HG02943 (cell line): ENCODE data around the gene MLXIPL.
"Not testable (repeated sequence)": the region's sequence is repeated elsewhere in the genome, so short reads cannot be mapped to it uniquely, and the experiment has no call there.

Experiments
- ATAC-seq: cut with Tn5 transposase; IDR thresholded peaks from one replicate; pipeline ENCODE4 v1.9.1; 2021; ENCODE audit warnings: mild to moderate bottlenecking, low read depth, moderate library complexity; ENCODE audit not compliant: unreplicated experiment

The MLXIPL gene

DNA sequence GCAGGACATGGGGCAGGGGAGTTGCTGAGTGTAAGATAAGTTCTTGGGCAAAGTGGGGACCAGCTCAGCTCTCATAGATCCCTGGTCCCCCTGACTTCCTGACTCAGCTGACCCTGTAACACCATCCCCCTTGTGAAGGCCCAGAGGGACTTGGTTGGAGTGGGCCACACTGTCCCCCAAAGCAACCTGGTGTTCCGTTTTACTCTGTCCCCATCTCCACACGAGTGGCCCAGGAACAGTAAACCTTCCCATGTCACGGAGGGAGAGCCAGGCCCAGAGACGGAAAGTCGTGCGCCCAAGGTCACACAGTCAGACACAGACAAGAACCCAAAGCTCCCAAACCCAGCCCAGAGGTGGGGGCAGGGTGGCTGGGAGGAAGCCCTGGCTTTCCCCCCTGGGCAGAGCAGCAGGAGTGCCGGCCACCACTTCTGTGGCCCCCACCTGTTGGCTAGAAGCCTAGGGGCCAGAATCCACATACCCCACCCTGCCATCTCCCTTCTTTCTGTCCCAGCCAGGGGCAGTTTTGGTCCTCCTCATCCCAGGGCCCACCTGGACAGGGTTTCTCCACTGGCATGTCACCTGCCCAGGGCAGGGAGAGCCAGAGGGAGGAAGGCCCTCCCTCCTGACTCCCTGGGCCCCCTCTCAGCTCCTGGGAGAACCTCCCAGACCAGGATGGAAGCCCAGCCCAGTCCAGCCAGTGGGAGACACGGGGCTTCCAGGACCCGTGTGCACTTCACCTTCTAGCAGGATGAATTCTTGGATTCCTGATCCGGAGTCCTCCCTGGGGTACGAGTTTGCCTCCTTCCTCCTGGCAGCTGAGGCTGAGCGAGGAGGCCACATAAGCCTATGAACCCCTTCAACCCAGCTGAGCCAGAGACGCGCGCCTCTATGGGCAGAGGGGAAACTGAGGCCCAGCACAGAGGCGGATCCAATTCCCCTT lies 22.7 kb upstream of the MLXIPL start:
- no peak for ATAC-seq

DNA sequence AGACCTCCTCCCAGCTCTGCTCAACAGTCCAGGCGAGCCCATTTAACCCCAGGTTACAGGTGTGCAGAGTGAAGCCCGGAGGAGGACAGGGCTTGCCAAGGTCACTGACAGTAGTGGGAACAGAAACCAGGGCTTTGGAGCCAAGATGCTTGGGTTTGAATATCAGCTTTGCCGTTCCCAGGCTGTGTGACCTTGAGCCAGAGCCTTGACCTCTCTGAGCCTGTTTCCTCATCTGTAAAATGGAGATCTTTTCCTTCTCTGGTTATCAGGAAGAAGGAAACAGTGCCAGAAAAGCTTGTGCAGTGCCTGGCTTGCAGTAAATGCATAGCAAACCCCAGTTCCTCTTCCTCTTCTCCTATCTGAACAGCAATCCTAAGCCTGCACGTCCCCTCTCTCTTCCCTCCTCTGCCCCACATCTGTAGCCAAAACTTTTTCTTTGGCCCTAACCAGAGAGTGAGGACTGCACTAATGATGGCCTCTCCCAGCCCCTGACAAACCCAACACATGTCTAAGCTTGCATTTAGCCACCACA lies 21.4 kb upstream of the MLXIPL start:
- ATAC-seq = no peak

DNA sequence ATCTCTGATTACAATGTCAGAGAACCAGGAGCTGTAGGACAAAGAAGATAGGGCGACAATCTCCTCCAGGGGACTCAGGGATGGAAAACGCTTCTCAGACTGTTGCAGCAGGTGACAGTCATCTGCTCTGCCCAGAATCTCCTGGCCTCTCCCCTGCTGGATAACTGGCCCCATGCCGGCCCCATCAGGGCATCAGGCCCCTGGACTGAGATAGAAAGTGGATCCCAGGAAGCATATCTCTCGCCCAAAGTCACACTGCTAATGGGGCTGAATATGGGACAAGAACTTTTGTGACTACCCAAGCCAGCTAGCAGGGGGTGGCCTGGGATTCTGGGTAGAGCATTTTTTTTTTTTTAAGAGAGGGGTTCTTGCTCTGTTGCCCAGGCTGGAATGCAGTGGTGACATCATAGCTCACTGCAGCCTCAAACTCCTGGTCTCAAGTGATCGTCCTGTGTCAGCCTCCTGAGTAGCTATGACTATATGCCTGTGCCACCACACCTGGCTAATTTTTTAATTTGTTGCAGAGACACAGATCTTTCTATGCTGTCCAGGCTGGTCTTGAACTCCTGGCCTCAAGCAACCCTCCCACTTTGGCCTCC lies 20.5 kb upstream of the MLXIPL start:
- ATAC-seq = no peak

DNA sequence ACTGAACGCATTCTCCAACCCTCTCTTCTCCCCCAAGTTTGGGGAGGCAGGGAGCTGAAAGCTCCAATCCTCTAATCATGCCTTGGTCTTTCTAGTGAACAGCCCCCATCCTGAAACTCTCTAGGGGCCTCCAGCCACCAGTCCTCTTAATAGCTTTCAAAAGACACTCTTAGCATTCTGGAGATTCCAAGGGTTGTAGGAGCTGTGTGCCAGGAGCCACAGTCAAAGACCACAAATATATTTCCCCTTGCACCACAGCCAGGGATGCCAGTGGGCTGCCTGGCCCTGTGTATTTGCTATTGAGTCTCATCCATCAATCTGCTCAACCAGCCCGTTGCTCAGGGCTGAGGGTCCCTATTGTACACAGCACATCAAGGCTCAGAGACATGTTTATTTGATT lies 18.5 kb upstream of the MLXIPL start:
- ATAC-seq = no peak

GRCh38 chr7:73638911-73639310 lies 14.6 kb upstream of the MLXIPL start:
- ATAC-seq = no peak

DNA sequence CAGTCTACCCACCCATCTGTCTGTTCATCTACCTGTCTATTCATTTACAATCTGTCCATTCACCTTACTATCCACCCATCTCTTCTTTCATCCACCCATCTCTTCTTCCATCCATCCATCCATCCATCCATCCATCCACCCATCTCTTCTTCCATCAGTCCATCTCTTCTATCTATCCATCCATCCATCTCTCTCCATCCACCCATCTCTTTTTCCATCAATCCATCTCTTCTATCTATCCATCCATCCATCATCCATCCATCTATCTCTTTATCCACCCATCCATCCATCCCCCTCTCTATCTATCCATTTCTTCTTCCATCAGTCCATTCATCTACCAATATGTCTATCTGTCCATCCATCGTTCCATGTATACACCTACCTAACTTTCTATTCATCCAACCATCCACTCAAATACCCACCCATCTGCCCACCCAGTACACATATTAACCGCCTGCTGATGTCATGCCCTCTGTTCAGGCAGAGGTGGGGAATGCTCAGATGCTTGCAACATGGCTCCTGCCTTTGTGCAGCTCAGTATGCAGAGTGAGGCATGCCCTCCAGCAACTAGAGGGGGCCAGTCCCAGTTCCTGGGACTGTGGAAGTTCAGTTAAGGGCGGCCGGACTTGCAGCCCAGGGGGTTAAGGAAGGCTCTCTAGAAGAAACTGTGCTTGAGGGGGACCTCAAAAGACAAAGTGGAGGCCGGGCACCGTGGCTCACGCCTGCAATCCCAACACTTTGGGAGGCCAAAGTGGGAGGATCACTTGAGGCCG lies 11.3 kb upstream of the MLXIPL start:
- ATAC-seq = no peak

DNA sequence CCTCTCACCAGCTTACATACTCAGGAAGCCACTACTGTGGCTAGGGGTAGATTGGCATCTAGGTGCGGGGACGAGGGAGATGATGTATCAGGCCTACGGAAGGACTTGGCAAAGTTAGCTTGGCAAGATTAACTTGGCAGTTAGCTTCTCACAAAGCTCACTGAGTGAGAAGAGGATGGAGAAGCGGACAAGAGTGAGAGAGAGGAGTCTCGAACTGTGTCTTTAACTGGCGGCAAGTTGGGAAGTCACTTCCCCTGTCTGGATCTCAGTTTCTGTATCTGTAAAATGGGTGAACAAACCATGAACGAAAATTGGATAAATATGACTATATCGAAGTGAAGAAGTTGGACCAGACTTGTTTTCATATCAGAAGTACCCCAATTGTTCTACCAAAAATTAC lies 9.5 kb upstream of the MLXIPL start:
- ATAC-seq = no peak

- no peak for ATAC-seq
These were observed 9.0 kb upstream of the MLXIPL start for GRCh38 chr7:73633323-73633722.

DNA sequence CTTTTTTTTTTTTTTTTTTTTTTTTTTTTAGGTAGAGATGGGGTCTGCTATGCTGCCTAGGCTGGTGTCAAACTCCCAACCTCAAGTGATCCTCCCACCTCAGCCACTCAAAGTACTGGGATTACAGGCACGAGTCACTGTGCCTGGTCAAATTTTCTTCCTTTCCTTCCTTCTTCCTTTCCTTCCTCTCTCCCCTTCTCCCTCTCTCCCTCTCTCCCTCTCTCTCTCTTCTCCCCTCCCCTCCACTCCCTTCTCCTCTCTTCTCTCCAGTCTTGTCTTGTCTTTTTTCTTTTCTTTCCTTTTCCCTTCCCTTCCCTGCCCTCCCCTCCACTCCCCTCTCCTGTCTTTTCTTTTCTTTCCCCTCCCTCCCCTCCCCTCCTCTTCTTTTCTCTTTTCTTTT lies 7.2 kb upstream of the MLXIPL start:
- ATAC-seq = no peak

DNA sequence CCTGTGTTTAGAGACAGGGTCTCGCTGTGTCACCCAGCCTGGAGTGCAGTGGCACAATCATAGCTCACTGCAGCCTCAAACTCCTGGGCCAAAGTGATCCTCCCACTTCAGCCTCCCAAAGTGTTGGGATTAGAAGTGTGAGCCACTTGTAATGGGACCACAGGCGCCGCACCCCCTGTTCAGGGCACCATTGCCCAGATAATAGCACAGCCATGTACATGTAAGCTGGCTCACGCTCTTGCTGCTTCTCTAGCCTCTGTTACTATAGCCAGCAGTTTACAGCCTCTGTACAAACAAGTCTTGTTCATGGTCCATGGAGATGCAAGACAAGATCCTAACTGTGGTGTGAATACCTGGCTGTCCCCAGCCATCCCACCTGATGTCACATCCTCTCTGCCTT lies 4.2 kb upstream of the MLXIPL start:
- ATAC-seq = no peak

DNA sequence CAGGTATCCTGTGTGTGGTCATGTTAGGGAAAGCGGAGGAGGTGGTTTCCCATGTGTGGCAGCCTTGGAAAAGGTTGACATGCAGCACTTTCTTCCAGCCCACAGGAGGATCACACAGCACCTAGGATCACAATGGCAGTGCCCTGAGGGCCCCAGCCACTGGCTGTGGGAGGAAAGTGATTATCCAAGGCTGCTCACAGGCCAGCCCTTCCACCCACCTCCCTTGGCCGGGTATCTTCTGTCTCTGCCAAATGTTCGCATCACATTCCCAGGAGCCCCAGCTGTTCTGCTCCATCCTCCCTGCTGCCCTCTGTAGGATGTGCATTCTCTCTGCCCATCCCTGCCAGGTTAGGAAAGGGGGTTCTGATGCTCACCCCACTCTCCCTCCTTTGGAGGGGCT lies 2.5 kb upstream of the MLXIPL start:
- no peak for ATAC-seq

- ATAC-seq = no peak
These were observed 954 bp upstream of the MLXIPL start for GRCh38 chr7:73625276-73625675.

GRCh38 chr7:73624669-73625001 lies 313 bp upstream of the MLXIPL start:
- no peak for ATAC-seq

- no peak for ATAC-seq
These were observed 1.2 kb downstream of the MLXIPL start for GRCh38 chr7:73622909-73623797.

- no peak for ATAC-seq
These were observed 1.8 kb downstream of the MLXIPL start for GRCh38 chr7:73622527-73622908.

- no peak for ATAC-seq
These were observed 2.9 kb downstream of the MLXIPL start for GRCh38 chr7:73621168-73622063.

DNA sequence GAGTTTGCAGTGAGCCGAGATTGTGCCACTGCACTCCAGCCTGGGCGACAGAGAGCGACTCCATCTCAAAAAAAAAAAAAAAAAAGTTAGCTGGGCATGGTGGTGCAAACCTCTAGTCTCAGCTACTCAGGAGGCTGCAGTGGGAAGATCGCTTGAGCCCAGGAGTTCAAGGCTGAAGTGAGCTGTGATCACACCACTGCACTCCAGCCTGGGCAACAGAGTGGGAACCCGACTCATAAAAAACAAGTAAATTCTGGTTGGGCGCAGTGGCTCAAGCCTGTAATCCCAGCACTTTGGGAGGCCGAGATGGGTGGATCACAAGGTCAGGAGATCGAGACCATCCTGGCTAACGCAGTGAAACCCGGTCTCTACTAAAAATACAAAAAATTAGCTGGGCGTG lies 4.9 kb downstream of the MLXIPL start:
- not testable (repeated sequence) for ATAC-seq

- ATAC-seq = no peak
These were observed 5.8 kb downstream of the MLXIPL start for GRCh38 chr7:73618538-73618937.

- not testable (repeated sequence) for ATAC-seq
These were observed 6.8 kb downstream of the MLXIPL start for GRCh38 chr7:73617520-73617919.
